Body of pancreas (tissue), 4 donors: Measurements from ENCODE around the gene P2RY8. TPM values are rescaled to one million over a fixed set of nuclear protein-coding genes. Genes with fewer than 3 reads are reported as not detected.
"Not testable (repeated sequence)": the region's sequence is repeated elsewhere in the genome, so short reads cannot be mapped to it uniquely, and the experiment has no call there.

Source experiments
- ATAC-seq: fragments of 150-250 bp; one replicate; pipeline ENCODE4 v1.9.1; 2016
- DNase-seq, 4 donors: peaks; one replicate each; pipeline ENCODE4 v3.0.0-alpha.2; 2019
- H3K27ac ChIP-seq, 4 donors: fragments of 200-600 bp; sonication (generic); 1 replicate in 3 of 4; 2 replicates in 1 of 4; pipeline versions ENCODE4 v1.5.1 to v1.6.1; 2016 to 2019; ENCODE audit warnings: mild to moderate bottlenecking in 1 of 4, mixed read lengths in 1 of 4, moderate library complexity in 1 of 4
- H3K27me3 ChIP-seq, 2 donors: fragments of 200-600 bp; sonication (generic); one replicate each; pipeline ENCODE4 v1.6.0; 2016; ENCODE audit warnings: mild to moderate bottlenecking in 1 of 2
- H3K36me3 ChIP-seq, 2 donors: fragments of 200-600 bp; sonication (generic); replicated peaks in 1 of 2; 2 replicates each; pipeline ENCODE4 v1.5.1; 2016; ENCODE audit warnings: low read depth in 2 of 2; ENCODE audit not compliant: insufficient read depth in 1 of 2
- H3K4me1 ChIP-seq: fragments of 200-600 bp; sonication (generic); one replicate; pipeline ENCODE4 v1.6.0; 2016
- H3K4me3 ChIP-seq, 2 donors: fragments of 200-600 bp; sonication (generic); 1 replicate in 1 of 2; 2 replicates in 1 of 2; pipeline ENCODE4 v1.5.1; 2016 to 2019
- H3K9me3 ChIP-seq, 3 donors: fragments of 200-600 bp; sonication (generic); 1 replicate in 2 of 3; 2 replicates in 1 of 3; pipeline ENCODE4 v1.5.1; 2016
- CTCF ChIP-seq, 7 experiments: fragments of 450-650 bp in 4 of 7; fragments of 200-600 bp in 3 of 7; sonication (generic) in 3 of 7; IDR thresholded peaks; one replicate each; pipeline ENCODE4 v1.5.1; 2016 to 2019; ENCODE audit warnings: antibody characterized with exemption in 7 of 7
- POLR2A ChIP-seq, 3 donors: fragments of 450-650 bp; IDR thresholded peaks; one replicate each; pipeline ENCODE4 v1.6.1; 2016; ENCODE audit warnings: antibody characterized with exemption in 3 of 3, mild to moderate bottlenecking in 2 of 3
- WGBS, 2 donors: methylation state at CpG; one replicate each; pipeline ENCODE4 v1.1.5; 2017; 5-methylcytosine and 5-hydroxymethylcytosine counted together
- intact Hi-C: fragments of 100-400 bp; cut with DNase I; formaldehyde crosslinking; loops from one replicate; pipeline ENCODE4 v1.15.1; 2023
- total RNA-seq, 2 donors: library from RNA; depleted of rRNA; stranded (reverse); fragments of >200 nt; gene quantifications; one replicate each; pipeline ENCODE4 v1.1.0, GENCODE V29; 2016

The P2RY8 gene
- total RNA-seq, 2 donors from 2014 or later: 0.66 to 0.78 TPM

GRCh38 chrX:1430451-1430850 is 106.5 kb downstream of the P2RY8 start:
- DNase-seq (no peak), ATAC-seq (no peak)
- intact Hi-C loops: no loop called here
- no peaks in the 10 kb centered on the region for H3K36me3 ChIP-seq
- no peaks in the 10 kb centered on the region for H3K4me1 ChIP-seq
- no peaks in the 10 kb centered on the region for H3K27me3 ChIP-seq
- H3K4me3 ChIP-seq: no peak overlapping the region
- TF ChIP-seq POLR2A (IDR thresholded peaks at IDR 0.05): no peak
- TF ChIP-seq CTCF (IDR thresholded peaks at IDR 0.05): no peak
- WGBS, 2 donors: 93 to 97% methylated on average over 10 of the region's 10 CpGs
- no peak overlapping the region for H3K27ac ChIP-seq
- no peaks in the 10 kb centered on the region for H3K9me3 ChIP-seq

- Histone ChIP-seq H3K36me3 (no peaks in the 10 kb centered on the region), H3K4me3 (no peak overlapping the region), H3K27me3 (no peaks in the 10 kb centered on the region), H3K9me3 (no peaks in the 10 kb centered on the region), H3K27ac (no peak overlapping the region), H3K4me1 (no peaks in the 10 kb centered on the region)
- 94 to 100% methylated on average over 4 to 31 of the region's 32 CpGs for WGBS, 2 donors
- DNase-seq (peak in 1 of 4 donors; percentile 8), ATAC-seq (no peak)
- intact Hi-C loops: no loop called here
- TF ChIP-seq POLR2A (IDR thresholded peaks at IDR 0.05): no peak
- no peak for TF ChIP-seq CTCF (IDR thresholded peaks at IDR 0.05)
These were observed 109.2 kb downstream of the P2RY8 start for GRCh38 chrX:1427756-1428155.

- H3K9me3 ChIP-seq, H3K36me3 ChIP-seq, ATAC-seq, H3K27ac ChIP-seq, H3K27me3 ChIP-seq, H3K4me3 ChIP-seq, H3K4me1 ChIP-seq, intact Hi-C loops: not testable (repeated sequence)
- DNase-seq: peak in 1 of 4 donors; percentile 2
- WGBS, 2 donors: 90% methylated on average over 12 to 16 of the region's 16 CpGs
These were observed 110.7 kb downstream of the P2RY8 start for GRCh38 chrX:1426321-1426720.

GRCh38 chrX:1425381-1425780 is 111.6 kb downstream of the P2RY8 start:
- TF ChIP-seq CTCF (IDR thresholded peaks at IDR 0.05) (no peak), POLR2A (IDR thresholded peaks at IDR 0.05) (no peak)
- no peaks in the 10 kb centered on the region for H3K9me3 ChIP-seq
- no peak overlapping the region for H3K27ac ChIP-seq
- intact Hi-C loops: no loop called here
- ATAC-seq (no peak), DNase-seq (peak in 1 of 4 donors; percentile 2)
- H3K27me3 ChIP-seq: no peaks in the 10 kb centered on the region
- 76 to 77% methylated on average over 10 of the region's 10 CpGs for WGBS, 2 donors
- no peaks in the 10 kb centered on the region for H3K4me1 ChIP-seq
- H3K36me3 ChIP-seq: peaks cover 3 to 4% of the 10 kb centered on the region in 2 donors
- no peak overlapping the region for H3K4me3 ChIP-seq

GRCh38 chrX:1424147-1424851 is 112.7 kb downstream of the P2RY8 start:
- no peak for TF ChIP-seq POLR2A (IDR thresholded peaks at IDR 0.05)
- no peak for TF ChIP-seq CTCF (IDR thresholded peaks at IDR 0.05)
- Histone ChIP-seq H3K9me3 (no peaks in the 10 kb centered on the region), H3K4me3 (no peak overlapping the region), H3K36me3 (peaks cover 3 to 4% of the 10 kb centered on the region in 2 donors), H3K4me1 (no peaks in the 10 kb centered on the region), H3K27ac (no peak overlapping the region), H3K27me3 (no peaks in the 10 kb centered on the region)
- intact Hi-C loops: no loop called here
- ATAC-seq (no peak), DNase-seq (no peak)
- WGBS, 2 donors: 71 to 74% methylated on average over 9 of the region's 9 CpGs
